GM19324 (cell line): ENCODE data around the gene BTG2.
"Not testable (repeated sequence)": the region's sequence is repeated elsewhere in the genome, so short reads cannot be mapped to it uniquely, and the experiment has no call there.

Experiments
- ATAC-seq: cut with Tn5 transposase; IDR thresholded peaks from one replicate; pipeline ENCODE4 v1.9.1; 2021; ENCODE audit warnings: mild to moderate bottlenecking, moderate library complexity; ENCODE audit not compliant: unreplicated experiment, low FRiP score

Gene BTG2

GRCh38 chr1:203304919-203305808 lies at the start of gene BTG2:
TSS of gene BTG2 (plus strand) at chr1:203305519. CDS start at chr1:203305607, 88 bp downstream.
- peak; percentile 68 for ATAC-seq

- ATAC-seq = not testable (repeated sequence)
These were observed 48.7 kb upstream of the BTG2 start for GRCh38 chr1:203256636-203257035.

- no peak for ATAC-seq
These were observed 41.8 kb upstream of the BTG2 start for GRCh38 chr1:203263496-203263895.

- ATAC-seq = no peak
These were observed 41.2 kb upstream of the BTG2 start for GRCh38 chr1:203264052-203264501.

GRCh38 chr1:203265541-203265940 lies 39.8 kb upstream of the BTG2 start:
- no peak for ATAC-seq

- ATAC-seq = not testable (repeated sequence)
These were observed 39.2 kb upstream of the BTG2 start for GRCh38 chr1:203266140-203266539.

GRCh38 chr1:203267347-203267846 lies 37.9 kb upstream of the BTG2 start:
- no peak for ATAC-seq

GRCh38 chr1:203267912-203268311 lies 37.4 kb upstream of the BTG2 start:
- ATAC-seq = no peak

- ATAC-seq = no peak
These were observed 36.2 kb upstream of the BTG2 start for GRCh38 chr1:203268901-203269653.

- no peak for ATAC-seq
These were observed 35.7 kb upstream of the BTG2 start for GRCh38 chr1:203269654-203270020.

GRCh38 chr1:203270448-203270847 lies 34.9 kb upstream of the BTG2 start:
- ATAC-seq = no peak

GRCh38 chr1:203271018-203271743 lies 34.1 kb upstream of the BTG2 start:
- ATAC-seq = no peak

GRCh38 chr1:203271962-203272632 lies 33.2 kb upstream of the BTG2 start:
- no peak for ATAC-seq

- ATAC-seq = no peak
These were observed 32.6 kb upstream of the BTG2 start for GRCh38 chr1:203272633-203273205.

GRCh38 chr1:203273206-203273868 lies 32.0 kb upstream of the BTG2 start:
- peak; percentile 58 for ATAC-seq

- ATAC-seq = peak; percentile 27
These were observed 31.3 kb upstream of the BTG2 start for GRCh38 chr1:203273869-203274602.

- no peak for ATAC-seq
These were observed 30.5 kb upstream of the BTG2 start for GRCh38 chr1:203274603-203275381.
